Left kidney (tissue), 8 donors: ENCODE data around the gene CCDC178. TPM values are rescaled to one million over a fixed set of nuclear protein-coding genes. Genes with fewer than 3 reads are reported as not detected.
"Not testable (repeated sequence)": the region's sequence is repeated elsewhere in the genome, so short reads cannot be mapped to it uniquely, and the experiment has no call there.

ENCODE experiments used
- DNase-seq: peaks from one replicate; pipeline ENCODE4 v3.0.0-alpha.2; 2013
- long read RNA-seq, 8 donors: transcript quantifications; one replicate each; lab custom pipeline, GENCODE V29; 2026
- polyA plus RNA-seq: library from polyadenylated mRNA; unstranded; fragments of 120-200 nt; gene quantifications from one replicate; pipeline ENCODE4 v1.2.1, GENCODE V29; 2013; ENCODE audit not compliant: insufficient read length

CCDC178 gene, protein sequence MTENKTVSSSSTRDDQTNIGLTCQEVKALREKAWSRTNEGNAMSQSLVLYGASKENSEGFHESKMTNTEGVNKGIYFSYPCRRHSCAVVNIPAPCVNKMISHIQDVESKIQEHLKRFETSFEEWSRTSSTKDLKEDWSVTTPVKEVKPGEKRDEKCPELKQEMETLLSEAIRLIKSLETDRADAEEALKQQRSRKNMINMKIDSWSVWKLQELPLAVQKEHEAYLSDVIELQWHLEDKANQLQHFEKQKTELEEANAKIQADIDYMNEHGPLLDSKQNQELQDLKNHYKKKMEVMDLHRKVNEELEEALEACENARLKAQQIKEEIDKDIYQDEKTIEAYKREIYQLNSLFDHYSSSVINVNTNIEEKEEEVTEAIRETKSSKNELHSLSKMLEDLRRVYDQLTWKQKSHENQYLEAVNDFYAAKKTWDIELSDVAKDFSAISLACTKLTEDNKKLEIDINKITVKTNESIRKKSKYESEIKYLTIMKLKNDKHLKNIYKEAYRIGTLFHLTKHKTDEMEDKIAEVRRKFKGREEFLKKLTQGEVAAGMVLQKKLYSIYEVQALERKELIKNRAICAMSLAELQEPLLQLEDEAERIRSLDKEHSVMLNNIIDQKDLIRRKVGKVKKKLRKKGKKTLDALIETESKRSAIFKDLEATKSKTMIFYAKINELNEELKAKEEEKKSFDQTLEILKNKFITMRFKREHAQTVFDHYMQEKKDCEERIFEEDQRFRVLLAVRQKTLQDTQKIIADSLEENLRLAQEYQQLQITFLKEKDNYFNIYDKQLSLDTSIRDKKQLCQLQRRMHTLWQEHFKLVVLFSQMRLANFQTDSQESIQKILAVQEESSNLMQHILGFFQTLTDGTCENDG
- polyA plus RNA-seq = 1.6 TPM
- long read RNA-seq, donor 1 = 0 reads
- long read RNA-seq, donor 2 = 0 reads
- long read RNA-seq, donor 3 = 0 reads
- long read RNA-seq, donor 4 = 0 reads
- long read RNA-seq, donor 5 = 0 reads
- long read RNA-seq, donor 6 = 0 reads
- long read RNA-seq, donor 7 = 0 reads
- long read RNA-seq, donor 8 = 0 reads

- DNase-seq = peak; percentile 69
Observed at GRCh38 chr18:33440060-33441043, at the start of gene CCDC178. TSS of gene CCDC178 (minus strand) at chr18:33440721. CDS start at chr18:33412088, 28,633 bp downstream.

DNA sequence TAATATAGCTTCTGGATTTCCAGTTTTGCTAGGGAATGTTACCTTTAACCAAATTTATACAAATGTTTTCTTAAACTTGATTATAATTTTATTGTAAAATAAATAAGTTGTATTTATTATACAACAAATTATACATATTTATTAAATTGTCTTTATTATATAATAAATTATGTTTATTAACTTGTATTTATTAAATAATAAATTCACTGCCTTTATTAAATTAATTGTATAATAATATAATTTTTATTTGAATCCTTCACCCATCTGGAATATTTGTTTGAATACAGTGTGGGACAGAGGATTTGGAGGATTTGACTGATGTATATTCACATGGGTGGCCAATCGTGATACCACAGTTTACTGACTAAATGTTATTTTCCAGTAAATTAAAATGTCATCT is 43.4 kb upstream of the CCDC178 start:
- no peak for DNase-seq

DNA sequence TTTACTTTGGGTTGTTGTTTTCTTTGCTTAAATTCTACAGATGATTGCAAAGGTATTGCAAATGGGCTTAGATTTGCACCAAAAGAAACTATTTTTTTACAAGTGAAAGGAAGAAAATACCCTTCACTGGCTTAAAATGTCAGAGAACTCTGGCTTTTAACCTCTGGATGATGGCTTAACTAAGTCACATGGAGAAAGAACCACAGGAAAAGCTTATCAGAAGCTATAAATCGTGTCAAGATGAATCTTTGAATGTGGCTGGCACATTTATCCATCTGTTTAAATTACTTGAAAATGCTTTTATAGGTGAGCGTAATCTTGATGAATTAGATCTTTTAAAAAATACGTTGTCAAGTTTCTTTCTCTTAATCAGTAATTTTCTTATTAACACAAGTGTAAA is 32.0 kb upstream of the CCDC178 start:
- DNase-seq = no peak

DNA sequence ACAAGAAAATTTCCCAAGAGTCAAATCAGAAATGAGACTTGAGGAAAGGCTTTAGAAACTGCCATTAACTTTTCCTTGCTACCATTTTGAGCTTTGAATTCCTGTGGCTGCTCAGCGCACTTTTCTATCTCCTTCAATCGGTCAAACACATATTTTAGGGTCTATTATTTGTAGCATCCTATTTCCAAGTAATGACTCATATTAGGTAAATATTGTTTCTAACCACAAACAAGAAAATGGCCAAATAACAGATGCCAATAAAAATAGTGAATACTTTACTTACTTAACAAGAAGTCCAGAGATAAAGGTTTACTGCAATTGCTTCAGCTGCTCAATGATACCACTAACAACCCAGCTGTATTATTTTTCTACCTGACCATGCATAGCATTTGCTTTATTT is 29.7 kb upstream of the CCDC178 start:
- DNase-seq = no peak

GRCh38 chr18:33469699-33470098 is 29.2 kb upstream of the CCDC178 start:
- no peak for DNase-seq

GRCh38 chr18:33467531-33467930 is 27.0 kb upstream of the CCDC178 start:
- DNase-seq = no peak

DNA sequence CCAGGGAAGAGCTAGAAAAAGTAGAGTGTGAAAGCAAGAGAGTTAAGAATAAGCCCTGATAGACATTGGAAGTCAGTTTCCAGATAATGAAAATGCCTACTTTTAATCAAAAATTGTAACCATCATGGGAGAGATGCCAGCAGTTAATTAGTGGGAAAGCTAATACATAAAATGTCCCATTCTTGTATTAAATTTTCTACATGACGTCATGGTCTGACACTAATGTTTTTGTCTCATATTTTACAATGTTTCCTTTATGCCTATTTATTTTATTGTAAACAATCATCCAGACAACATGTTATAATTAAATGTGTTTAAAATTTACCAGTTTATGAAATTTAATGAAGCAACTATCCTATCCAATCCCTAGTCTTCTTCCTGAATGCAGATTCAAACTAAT is 26.3 kb upstream of the CCDC178 start:
- no peak for DNase-seq

- no peak for DNase-seq
Observed at GRCh38 chr18:33460681-33461080, 20.2 kb upstream of the CCDC178 start.

DNA sequence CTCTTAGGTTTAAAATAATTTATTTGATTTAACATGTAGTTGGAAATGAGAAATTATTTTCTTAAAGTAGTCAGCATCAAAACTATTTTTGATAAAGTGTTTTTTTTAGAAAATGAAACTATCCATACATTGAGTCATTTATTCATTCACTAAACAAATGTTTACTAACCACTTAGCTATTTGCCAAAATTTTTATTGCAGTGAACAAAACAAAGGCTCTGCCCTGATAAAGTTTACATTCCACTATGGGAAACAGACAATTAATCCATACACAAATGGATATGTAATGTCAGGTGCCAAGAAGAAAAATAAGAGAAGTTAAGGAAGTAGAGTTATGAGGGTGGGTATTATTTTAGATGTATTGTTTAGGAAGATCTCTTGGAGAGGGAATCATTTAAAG is 19.1 kb upstream of the CCDC178 start:
- no peak for DNase-seq

- no peak for DNase-seq
Observed at GRCh38 chr18:33446604-33447003, 6.1 kb upstream of the CCDC178 start.

- no peak for DNase-seq
Observed at GRCh38 chr18:33444709-33445108, 4.2 kb upstream of the CCDC178 start.

- DNase-seq = no peak
Observed at GRCh38 chr18:33432857-33433256, 7.7 kb downstream of the CCDC178 start.

GRCh38 chr18:33427549-33427948 is 13.0 kb downstream of the CCDC178 start:
- DNase-seq = no peak

GRCh38 chr18:33424266-33424946 is 16.1 kb downstream of the CCDC178 start:
- no peak for DNase-seq

- DNase-seq = no peak
Observed at GRCh38 chr18:33421225-33421624, 19.3 kb downstream of the CCDC178 start.

GRCh38 chr18:33404244-33404873 is 36.2 kb downstream of the CCDC178 start:
- DNase-seq = no peak

DNA sequence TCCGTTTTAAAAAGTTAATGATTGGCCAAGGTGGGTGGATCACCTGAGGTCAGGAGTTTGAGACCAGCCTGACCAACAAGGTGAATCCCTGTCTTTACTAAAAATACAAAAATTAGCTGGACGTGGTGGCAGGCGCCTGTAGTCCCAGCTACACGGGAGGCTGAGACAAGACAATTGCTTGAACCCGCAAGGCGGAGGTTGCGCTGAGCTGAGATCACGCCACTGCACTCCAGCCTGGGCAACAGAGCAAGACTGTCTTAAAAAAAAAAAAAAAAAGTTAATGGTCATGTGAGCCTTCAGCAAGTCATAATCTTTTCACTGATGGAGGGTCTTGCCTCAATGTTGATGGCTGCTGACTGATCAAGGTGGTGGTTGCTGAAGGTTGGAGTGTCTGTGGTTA is 41.6 kb downstream of the CCDC178 start:
- DNase-seq = not testable (repeated sequence)

GRCh38 chr18:33375829-33376228 is 64.7 kb downstream of the CCDC178 start:
- no peak for DNase-seq

- DNase-seq = peak; percentile 5
Observed at GRCh38 chr18:33372442-33372841, 68.1 kb downstream of the CCDC178 start.

- no peak for DNase-seq
Observed at GRCh38 chr18:33369711-33370449, 70.6 kb downstream of the CCDC178 start.
